Skin of body (tissue), 2 donors: ENCODE data around the gene SCGB1C2. TPM values are rescaled to one million over a fixed set of nuclear protein-coding genes. Genes with fewer than 3 reads are reported as not detected.
"Not testable (repeated sequence)": the region's sequence is repeated elsewhere in the genome, so short reads cannot be mapped to it uniquely, and the experiment has no call there.

Experiments
- DNase-seq: peaks from one replicate; lab custom pipeline; 2025; lab: John Stamatoyannopoulos, UW
- total RNA-seq: library from RNA; depleted of rRNA; stranded (reverse); fragments of >200 nt; gene quantifications from one replicate; pipeline ENCODE4 v1.2.3, GENCODE V29; 2014

The SCGB1C2 gene
- total RNA-seq, result not detected

- not testable (repeated sequence) for DNase-seq
Observed at GRCh38 chr17:137166-137807, at the start of gene SCGB1C2. SCGB1C2 (plus strand) TSS chr17:137569; CDS start chr17:137591, 22 bp downstream.

GRCh38 chr17:113111-113510 is 24.3 kb upstream of the SCGB1C2 start:
- DNase-seq, result not testable (repeated sequence)

DNA sequence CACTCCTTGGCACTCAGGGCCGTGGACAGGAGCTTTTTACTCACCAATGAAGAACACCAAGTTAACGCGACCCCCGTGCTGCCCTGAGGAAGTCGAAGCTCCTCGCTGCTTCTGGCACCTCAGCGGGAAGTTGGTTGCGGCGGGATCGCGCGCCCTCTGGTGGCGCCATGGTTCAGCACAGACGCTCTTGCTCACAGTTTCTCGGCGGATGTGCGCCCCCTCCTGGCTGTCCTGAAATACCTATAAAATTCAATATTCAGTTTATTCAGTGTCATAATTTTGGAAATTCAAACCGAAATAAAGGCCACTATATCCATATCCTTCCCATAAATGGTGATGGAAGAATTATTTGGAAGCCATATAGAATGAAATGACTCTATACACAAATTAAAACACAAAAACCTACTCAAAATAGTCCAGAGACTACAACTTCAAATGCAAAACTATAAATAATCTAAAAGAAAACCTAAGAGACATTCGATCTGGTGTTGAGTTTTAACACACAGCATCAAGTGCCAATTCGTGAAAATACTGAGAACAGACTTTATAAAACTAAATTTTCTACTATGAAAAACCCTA is 18.9 kb upstream of the SCGB1C2 start:
- not testable (repeated sequence) for DNase-seq

DNA sequence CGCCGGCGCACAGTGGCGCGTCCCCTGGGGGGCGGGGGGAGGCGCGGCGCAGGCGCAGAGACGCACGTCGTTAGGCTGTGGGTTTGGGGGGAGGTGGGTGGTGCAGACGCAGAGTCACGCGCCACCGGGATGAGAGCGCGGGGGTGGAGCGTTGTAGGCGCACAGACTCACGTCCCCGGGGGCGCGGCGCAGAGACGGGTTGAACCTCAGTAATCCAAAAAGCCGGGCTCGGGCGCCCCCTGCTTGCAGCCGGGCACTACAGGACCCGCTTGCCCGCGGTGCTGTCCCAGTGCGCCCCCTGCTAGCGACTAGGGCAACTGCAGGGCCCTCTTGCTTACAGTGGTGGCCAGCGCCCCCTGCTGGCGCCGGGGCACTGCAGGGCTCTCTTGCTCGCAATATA is 3.4 kb upstream of the SCGB1C2 start:
- DNase-seq, result not testable (repeated sequence)

GRCh38 chr17:134332-134785 is 3.0 kb upstream of the SCGB1C2 start:
- DNase-seq, result not testable (repeated sequence)

DNA sequence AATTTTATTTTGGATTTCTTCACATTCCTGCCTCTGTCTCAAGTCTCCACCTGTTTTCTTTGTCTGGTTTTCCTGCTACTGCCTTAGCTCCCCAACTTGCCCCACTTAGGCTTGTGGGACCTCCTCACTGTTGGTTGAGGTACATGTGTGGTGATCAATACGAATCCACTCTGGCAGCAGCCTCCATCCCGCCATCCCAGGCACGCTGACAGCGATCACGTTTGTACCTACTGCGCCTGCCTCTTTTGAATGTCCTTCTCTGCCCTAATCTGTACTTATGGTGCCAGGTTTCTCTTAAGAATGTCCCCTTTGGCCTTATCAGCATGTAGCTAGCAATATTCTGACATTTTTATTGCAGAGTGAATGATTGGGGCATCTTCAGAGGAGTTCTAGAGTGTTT is 2.3 kb upstream of the SCGB1C2 start:
- DNase-seq, result not testable (repeated sequence)

- not testable (repeated sequence) for DNase-seq
Observed at GRCh38 chr17:135895-136294, 1.5 kb upstream of the SCGB1C2 start.

- not testable (repeated sequence) for DNase-seq
Observed at GRCh38 chr17:136531-136930, 838 bp upstream of the SCGB1C2 start.

DNA sequence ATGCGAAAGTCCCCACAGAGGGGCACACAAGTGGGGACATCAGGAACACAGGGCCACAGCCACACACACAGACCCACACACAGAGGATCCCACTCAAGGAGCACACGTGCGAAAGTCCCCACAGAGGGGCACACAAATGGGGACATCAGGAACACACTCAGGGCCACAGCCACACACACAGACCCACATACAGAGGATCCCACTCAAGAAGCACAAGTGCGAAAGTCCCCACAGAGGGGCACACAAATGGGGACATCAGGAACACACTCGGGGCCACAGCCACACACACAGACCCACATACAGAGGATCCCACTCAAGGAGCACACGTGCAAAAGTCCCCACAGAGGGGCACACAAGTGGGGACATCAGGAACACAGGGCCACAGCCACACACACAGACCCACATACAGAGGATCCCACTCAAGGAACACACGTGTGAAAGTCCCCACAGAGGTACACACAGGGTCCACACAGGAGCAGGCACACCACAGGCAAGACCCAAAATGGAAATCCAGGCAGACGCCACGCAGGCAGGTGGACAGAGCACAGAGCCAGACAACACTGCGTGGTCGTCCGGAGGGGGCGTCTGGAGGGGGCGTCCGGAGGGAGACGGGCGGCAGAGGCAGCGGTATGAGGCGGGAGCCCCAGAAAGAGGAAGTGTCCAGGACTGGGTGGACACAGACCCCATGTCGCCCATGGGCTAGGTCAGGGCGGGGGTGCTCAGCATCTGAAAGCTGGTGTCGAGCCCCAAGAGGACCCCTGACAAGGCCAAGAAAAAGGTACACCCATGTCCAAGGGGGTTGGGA is 2.2 kb downstream of the SCGB1C2 start:
- DNase-seq, result not testable (repeated sequence)

- no peak for DNase-seq
Observed at GRCh38 chr17:142102-142661, 4.8 kb downstream of the SCGB1C2 start.

DNA sequence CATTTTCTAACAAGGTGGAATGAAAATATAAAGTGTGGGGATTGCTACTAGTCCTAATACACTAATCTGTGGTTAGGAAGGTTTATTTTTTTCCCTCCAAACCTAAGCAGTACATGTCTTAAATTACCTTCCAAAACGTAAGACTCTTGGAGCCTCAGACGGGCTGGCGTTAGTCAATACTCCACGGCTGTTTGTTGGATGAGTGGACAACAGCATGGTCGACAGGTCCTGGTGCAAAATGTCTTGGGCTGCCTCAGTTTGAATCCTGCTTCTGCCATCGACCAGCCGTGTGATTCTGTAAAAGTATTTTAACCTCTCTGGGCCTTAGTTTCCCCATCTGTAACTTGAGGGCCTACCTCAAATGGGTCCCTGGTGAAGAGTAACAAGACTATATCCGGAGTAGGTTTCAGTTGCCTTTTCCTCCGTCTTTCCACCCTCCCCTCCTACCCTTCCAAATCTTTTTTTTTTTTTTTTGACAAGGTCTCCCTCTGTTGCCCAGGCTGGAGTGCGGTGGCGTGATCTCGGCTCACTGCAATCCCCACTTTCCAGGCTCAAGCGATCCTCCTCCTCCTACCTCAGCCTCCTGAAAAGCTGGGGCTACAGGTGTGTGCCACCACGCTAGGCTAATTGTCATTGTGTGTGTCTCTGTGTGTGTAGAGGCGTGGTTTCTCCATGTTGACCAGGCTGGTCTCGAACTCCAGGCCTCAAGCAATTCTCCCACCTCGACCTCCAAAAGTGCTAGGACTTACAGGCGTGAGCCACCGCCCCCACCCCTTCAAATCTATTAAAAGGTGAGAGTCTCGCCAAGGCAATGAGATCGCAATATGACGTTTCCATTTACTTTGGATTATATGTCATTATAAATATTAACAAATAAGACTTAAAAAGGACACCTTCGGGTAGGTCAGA is 5.8 kb downstream of the SCGB1C2 start:
- no peak for DNase-seq

GRCh38 chr17:143785-144281 is 6.5 kb downstream of the SCGB1C2 start:
- no peak for DNase-seq

- no peak for DNase-seq
Observed at GRCh38 chr17:144936-145670, 7.7 kb downstream of the SCGB1C2 start.

DNA sequence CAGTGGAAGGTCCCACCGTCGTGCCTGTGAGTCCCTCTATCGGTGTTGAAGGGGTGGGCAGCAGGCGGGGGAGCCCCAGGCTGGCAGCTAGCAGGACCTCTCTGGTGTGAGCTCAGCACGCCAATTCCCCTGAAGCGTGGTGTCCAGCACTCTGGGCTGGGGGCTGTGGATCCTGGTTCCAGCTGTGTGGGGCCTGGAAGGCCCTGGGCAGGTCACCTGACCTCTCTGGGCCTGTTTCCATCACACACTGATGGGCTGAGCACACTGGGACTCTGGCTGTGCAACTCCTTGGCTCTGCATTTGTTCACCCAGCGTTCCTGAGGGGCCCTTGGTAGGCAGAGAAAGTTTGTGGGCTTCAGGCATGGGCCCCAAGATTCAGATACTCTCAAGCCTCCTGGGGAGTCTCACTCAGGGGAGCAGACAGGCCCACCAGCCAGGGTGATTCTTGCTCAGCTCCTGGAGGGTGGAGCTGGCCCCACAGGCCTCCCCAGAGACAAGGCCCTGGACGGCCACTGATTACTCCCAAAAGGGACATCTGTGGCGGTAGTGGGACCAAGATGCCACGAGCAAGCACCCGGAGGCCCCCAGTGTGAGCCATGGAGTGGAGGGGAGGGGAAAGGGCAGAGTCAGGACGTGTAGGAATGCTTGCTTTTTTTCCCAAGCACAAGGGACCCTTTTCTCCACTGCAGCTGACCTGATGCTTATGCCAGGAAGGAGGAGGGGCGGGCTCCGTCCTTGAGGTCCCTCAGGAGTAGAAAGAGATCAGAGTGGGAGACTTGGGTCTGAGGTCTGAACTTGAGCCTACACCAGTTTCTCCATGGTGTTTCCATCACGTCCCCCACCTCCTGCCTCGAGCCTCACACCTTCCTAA is 8.5 kb downstream of the SCGB1C2 start:
- DNase-seq, result no peak

GRCh38 chr17:146546-146945 is 9.2 kb downstream of the SCGB1C2 start:
- DNase-seq, result no peak

DNA sequence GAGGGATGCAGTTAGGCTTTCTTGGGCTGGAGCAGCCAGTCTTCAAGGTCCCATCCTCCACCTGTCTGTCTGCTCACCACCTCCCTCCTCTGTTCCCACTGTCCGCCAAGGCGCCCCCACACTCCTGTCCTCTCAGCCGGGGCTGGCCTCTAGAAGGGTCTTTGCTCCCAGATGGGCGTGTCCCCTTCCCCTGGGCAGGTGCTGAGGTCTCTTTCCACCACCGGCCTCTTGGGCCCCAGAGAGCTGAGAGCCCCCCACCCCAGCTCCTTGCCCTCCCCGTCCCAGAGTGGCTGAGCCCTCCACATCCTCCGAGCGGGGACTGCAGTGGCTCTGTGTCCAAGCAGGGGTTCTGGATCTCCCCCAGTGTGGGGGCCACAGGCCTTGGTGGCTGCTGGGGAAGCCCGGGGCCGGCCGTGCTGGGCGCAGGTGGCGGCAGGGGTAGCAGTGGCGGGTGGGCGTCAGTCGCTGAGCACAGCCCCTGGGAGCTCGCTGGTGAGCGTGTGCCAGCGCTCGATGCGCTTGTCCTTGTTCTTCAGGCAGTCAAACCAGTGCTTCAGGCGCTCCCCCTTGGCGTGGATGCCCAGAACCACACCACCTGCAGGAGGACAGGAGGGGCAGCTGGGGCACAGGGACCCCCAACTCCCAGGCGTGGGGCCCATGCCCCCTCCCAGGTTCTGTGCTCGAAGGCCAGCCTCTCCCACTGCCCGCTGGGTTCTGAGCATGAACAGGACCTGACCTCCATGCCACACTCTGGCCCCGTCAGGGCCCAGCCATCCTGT is 9.8 kb downstream of the SCGB1C2 start:
- no peak for DNase-seq

GRCh38 chr17:147796-148740 is 10.7 kb downstream of the SCGB1C2 start:
- DNase-seq, result no peak
